HL-60 (cell line): ENCODE results near the gene TUBG2.
"Not testable (repeated sequence)": the region's sequence is repeated elsewhere in the genome, so short reads cannot be mapped to it uniquely, and the experiment has no call there.

Experiments used
- DNase-seq, 2 experiments: peaks; one replicate each; pipeline ENCODE4 v3.0.0-alpha.2; 2010 to 2020; ENCODE audit warnings: low read depth in 1 of 2, low spot score in 1 of 2
- H3K27ac ChIP-seq: fragments of 250-450 bp; sonication (Bioruptor Pico); replicated peaks from 2 replicates; pipeline ENCODE4 v1.5.1; 2020; ENCODE audit warnings: mild to moderate bottlenecking, moderate library complexity
- H3K27me3 ChIP-seq: fragments of 250-450 bp; sonication (Bioruptor Pico); 2 replicates; pipeline ENCODE4 v1.5.1; 2021; ENCODE audit warnings: mild to moderate bottlenecking, moderate library complexity; ENCODE audit not compliant: insufficient read depth, poor library complexity, severe bottlenecking
- H3K4me3 ChIP-seq: replicated peaks from 2 replicates; pipeline ENCODE4 v1.5.1; 2011; ENCODE audit warnings: mild to moderate bottlenecking, control low read depth, low read length; ENCODE audit not compliant: insufficient read depth
- GABPA ChIP-seq: IDR thresholded peaks from 2 replicates; pipeline ENCODE4 v1.6.1; 2012; ENCODE audit warnings: low read depth
- POLR2AphosphoS5 ChIP-seq: IDR thresholded peaks from 2 replicates; pipeline ENCODE4 v1.6.1; 2012; ENCODE audit warnings: low read depth
- SPI1 ChIP-seq: IDR thresholded peaks from 2 replicates; pipeline ENCODE4 v1.6.1; 2012; ENCODE audit warnings: low read depth, mild to moderate bottlenecking, borderline replicate concordance
- TF ChIP-seq, protein P1 (sequence below): IDR thresholded peaks from 2 replicates; pipeline ENCODE4 v1.6.1; 2012; ENCODE audit warnings: low read depth; ENCODE audit not compliant: insufficient replicate concordance
- TF ChIP-seq, protein P2 (sequence below): IDR thresholded peaks from one replicate; pipeline ENCODE4 v1.5.1; 2011; ENCODE audit warnings: low read length, control low read depth, inconsistent platforms; ENCODE audit not compliant: insufficient read depth

Gene TUBG2

DNA sequence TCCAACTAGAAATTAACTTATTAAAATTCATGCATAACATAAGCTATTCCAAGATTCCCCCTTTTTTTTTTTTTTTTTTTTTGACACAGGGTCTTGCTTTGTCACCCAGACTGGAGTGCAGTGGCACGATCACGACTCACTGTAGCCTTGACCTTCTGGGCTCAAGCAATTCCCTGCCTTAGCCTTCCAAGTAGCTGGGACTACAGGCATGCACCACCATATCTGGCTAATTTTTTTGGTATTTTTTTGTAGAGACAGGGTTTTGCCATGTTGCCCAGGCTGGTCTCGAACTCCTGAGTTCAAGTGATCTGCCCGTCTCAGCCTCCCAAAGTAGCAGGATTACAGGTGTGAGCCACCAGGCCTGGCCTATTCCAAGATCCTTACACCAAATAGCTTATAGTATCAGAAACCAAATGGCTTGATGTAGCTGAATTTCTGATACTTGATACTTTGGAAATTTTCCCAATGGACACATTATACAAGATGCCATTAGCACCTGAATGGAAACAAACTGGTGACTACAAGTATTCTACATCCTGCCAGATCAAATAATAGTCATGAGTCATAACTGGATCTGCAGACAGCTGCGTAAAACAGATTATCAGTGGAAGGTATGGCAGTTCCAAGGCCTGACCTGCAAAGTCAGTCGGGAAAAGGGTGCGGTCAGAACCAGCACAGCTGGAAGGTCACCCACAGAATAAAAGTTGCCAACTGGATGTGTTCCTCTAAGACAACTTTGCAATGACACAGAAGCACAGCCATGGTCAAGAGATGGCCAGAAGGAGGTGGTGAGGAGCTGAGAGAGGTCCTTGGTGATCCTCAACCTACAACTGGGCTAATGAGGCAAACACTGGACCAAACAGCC lies 35.1 kb upstream of the TUBG2 start:
- Histone ChIP-seq H3K27me3 (no peaks in the 10 kb centered on the region), H3K27ac (no peak overlapping the region), H3K4me3 (no peak overlapping the region)
- DNase-seq: no peak
- TF ChIP-seq POLR2AphosphoS5: no peak
- no peak for TF ChIP-seq SPI1
- TF ChIP-seq GABPA: no peak
- TF ChIP-seq, protein P1, sequence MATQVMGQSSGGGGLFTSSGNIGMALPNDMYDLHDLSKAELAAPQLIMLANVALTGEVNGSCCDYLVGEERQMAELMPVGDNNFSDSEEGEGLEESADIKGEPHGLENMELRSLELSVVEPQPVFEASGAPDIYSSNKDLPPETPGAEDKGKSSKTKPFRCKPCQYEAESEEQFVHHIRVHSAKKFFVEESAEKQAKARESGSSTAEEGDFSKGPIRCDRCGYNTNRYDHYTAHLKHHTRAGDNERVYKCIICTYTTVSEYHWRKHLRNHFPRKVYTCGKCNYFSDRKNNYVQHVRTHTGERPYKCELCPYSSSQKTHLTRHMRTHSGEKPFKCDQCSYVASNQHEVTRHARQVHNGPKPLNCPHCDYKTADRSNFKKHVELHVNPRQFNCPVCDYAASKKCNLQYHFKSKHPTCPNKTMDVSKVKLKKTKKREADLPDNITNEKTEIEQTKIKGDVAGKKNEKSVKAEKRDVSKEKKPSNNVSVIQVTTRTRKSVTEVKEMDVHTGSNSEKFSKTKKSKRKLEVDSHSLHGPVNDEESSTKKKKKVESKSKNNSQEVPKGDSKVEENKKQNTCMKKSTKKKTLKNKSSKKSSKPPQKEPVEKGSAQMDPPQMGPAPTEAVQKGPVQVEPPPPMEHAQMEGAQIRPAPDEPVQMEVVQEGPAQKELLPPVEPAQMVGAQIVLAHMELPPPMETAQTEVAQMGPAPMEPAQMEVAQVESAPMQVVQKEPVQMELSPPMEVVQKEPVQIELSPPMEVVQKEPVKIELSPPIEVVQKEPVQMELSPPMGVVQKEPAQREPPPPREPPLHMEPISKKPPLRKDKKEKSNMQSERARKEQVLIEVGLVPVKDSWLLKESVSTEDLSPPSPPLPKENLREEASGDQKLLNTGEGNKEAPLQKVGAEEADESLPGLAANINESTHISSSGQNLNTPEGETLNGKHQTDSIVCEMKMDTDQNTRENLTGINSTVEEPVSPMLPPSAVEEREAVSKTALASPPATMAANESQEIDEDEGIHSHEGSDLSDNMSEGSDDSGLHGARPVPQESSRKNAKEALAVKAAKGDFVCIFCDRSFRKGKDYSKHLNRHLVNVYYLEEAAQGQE: no peak
- TF ChIP-seq, protein P2, sequence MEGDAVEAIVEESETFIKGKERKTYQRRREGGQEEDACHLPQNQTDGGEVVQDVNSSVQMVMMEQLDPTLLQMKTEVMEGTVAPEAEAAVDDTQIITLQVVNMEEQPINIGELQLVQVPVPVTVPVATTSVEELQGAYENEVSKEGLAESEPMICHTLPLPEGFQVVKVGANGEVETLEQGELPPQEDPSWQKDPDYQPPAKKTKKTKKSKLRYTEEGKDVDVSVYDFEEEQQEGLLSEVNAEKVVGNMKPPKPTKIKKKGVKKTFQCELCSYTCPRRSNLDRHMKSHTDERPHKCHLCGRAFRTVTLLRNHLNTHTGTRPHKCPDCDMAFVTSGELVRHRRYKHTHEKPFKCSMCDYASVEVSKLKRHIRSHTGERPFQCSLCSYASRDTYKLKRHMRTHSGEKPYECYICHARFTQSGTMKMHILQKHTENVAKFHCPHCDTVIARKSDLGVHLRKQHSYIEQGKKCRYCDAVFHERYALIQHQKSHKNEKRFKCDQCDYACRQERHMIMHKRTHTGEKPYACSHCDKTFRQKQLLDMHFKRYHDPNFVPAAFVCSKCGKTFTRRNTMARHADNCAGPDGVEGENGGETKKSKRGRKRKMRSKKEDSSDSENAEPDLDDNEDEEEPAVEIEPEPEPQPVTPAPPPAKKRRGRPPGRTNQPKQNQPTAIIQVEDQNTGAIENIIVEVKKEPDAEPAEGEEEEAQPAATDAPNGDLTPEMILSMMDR: no peak

DNA sequence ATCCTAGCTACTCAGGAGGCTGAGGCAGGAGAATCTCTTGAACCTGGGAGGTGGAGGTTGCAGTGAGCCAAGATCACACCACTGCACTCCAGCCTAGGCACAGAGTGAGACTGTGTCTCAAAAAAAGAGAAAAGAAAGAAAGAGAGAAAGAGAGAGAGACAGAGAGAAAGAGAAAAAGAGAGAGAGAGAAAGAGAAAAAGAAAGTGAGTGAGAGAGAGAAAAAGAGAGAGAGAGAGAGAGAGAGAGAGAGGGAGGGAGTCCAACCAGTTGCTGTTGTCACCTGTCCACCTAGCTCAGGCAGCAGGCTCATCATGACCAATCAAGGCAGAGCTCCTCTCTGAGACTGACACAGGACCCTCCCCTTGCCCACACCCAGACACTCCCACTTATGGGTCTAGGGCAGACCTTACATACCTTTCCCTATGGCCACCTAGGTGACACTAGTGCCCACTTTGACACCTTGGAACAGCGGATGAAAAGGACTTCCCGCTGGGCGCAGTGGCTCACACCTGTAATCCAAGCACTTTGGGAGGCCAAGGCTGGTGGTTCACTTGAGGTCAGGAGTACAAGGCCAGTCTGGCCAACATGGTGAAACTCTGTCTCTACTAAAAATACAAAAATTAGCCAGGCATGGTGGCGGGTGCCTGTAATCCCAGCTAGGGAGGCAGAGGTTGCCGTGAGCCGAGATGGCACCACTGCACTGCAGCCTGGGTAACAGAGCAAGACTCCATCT lies 31.9 kb upstream of the TUBG2 start:
- not testable (repeated sequence) for H3K27ac ChIP-seq, H3K27me3 ChIP-seq, DNase-seq, H3K4me3 ChIP-seq

DNA sequence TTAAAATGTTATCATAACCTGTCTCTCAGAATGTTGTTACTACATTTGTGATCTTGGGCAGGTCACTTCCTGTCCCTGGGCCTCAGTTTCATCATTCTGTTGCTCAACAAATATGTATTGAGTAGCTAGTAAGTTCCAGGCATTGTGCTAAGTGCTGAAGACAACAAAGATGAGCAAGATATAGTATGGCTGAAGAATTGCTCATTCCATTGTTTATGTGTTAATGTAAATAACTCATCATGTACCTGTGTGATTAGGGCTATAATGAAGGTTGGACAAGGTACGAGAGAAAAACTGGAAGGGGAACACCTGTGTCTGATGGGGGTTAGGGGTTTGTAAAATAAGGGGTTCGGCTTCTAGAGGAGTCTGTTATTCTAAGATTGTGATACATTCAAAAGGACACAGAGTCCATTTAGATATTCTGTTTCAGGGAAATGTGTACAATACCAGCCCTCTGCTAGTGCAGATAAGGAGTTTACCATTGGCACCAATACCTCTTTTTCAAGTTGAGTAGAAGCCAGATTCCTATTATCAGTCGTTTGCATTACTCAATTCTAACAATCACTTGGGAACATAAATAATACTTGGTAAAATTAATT lies 29.6 kb upstream of the TUBG2 start:
- no peak overlapping the region for H3K4me3 ChIP-seq
- no peaks in the 10 kb centered on the region for H3K27me3 ChIP-seq
- no peak; the same call in 1 of the 2 replicates for TF ChIP-seq GABPA
- peak; percentile 3; the same call in 1 of the 2 replicates for TF ChIP-seq SPI1
- H3K27ac ChIP-seq: peak overlapping the region; percentile 30; the same call in 1 of the 2 replicates
- DNase-seq: peak; percentile 60 to 69

DNA sequence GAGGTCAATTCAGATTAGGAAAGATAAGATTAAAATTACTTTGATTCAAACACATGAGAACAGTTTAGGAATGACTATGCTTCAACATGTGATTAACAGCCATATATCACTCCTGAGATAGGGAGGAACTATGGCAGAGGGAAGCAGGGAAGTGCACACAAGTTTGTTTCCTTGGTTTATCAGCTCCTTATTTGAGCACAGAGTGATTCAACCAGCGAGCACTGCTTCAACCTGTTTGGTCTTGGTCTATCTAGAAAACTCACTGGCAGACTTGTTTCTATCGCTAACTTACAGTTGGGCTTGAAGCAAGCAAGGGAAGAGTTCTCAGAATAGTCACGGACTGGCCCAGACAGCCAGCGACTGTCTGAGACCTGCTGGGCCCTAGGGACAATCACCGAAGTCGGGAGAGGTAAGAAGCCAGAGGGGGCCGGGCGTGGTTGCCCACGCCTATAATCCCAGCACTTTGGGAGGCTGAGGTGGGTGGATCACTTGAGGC lies 26.1 kb upstream of the TUBG2 start:
- H3K27ac ChIP-seq: no peak overlapping the region
- H3K27me3 ChIP-seq: no peaks in the 10 kb centered on the region
- no peak for DNase-seq
- no peak overlapping the region for H3K4me3 ChIP-seq
- TF ChIP-seq, protein P1: no peak
- TF ChIP-seq POLR2AphosphoS5 (no peak), GABPA (no peak), SPI1 (no peak)
- TF ChIP-seq, protein P2: no peak
